Measurements from ENCODE around the gene EPB41L4B. TPM values are rescaled to one million over a fixed set of nuclear protein-coding genes. Genes with fewer than 3 reads are reported as not detected.
A peak's percentile ranks its signal among the peaks of the same experiment; 100 is the strongest.

Gene EPB41L4B
- total RNA-seq, 1 experiment from 2014 or later = 8.1 TPM

- Histone ChIP-seq H3K9me2 (ENCODE audit: insufficient read depth) (no peaks in the 10 kb centered on the region), H3K79me2 (ENCODE audit: insufficient read depth, low read length) (peaks cover 45% of the 10 kb centered on the region), H3K9ac (ENCODE audit: low read length) (0 out of 2 replicates have a peak overlapping the region, but pooled peaks have one; percentile 62), H3K9me3 (ENCODE audit: control insufficient read depth in 1 of 2, insufficient read depth in 1 of 2, low read depth in 1 of 2, low read length in 2 of 2) (no peaks in the 10 kb centered on the region), H3K27ac (ENCODE audit: low read depth, low read length) (no peak overlapping the region), H2AFZ (ENCODE audit: low read depth, low read length, poor library complexity, severe bottlenecking) (no peak overlapping the region), H3K27me3 (ENCODE audit: insufficient read depth, low read length) (no peaks in the 10 kb centered on the region), H4K20me1 (ENCODE audit: insufficient read depth) (no peaks in the 10 kb centered on the region), H3K36me3 (ENCODE audit: control insufficient read depth in 1 of 2, insufficient read depth in 2 of 2, low read length in 2 of 2) (no peaks in the 10 kb centered on the region), H3K4me3 (replicated peaks in 1 of 2; ENCODE audit: low read depth in 1 of 2, low read length in 2 of 2) (no peak overlapping the region), H3K4me1 (ENCODE audit: control insufficient read depth in 1 of 2, insufficient read depth in 2 of 2, low read length in 2 of 2) (peaks cover 35 to 72% of the 10 kb centered on the region in 2 experiments), H3K4me2 (ENCODE audit: low read length) (peak overlapping the region; percentile 96; the same call in 1 of the 2 replicates)
- ChIA-PET POLR2A (interaction anchor here (0.6 kb wide), 1 partner anchor 11 kb away, joined by 4 read pairs; no protein-coding TSS in a partner anchor), RAD21 (ENCODE audit: low non-redundant PET in 1 of 2, low total read pairs in 2 of 2, uncharacterized antibody in 2 of 2, unreplicated experiment in 2 of 2) (interaction anchor here in 1 of 2 experiments (0.6 kb wide), 1 partner anchor 12 kb away, joined by 6 read pairs; no protein-coding TSS in a partner anchor), CTCF (interaction anchor here (1.2 kb wide), 1 partner anchor 135 kb away, joined by 5 read pairs; no protein-coding TSS in a partner anchor)
- no peak for ATAC-seq
- intact Hi-C loops (cut with micrococcal nuclease) = loop anchor here (2.0 kb wide), 2 partner anchors 119 to 199 kb away; partner anchors contain the start of gene TMEM245
- TF ChIP-seq SRF (IDR thresholded peaks at IDR 0.05; ENCODE audit: low read depth) = no peak
- no peak for TF ChIP-seq ZNF274 (IDR thresholded peaks at IDR 0.05; ENCODE audit: low read depth, low read length)
- no peak for TF ChIP-seq EZH2 (IDR thresholded peaks at IDR 0.05)
- no peak for TF ChIP-seq CTCF (IDR thresholded peaks at IDR 0.05 in 2 of 3, conservative IDR thresholded peaks at IDR 0.05 in 1 of 3; ENCODE audit: borderline replicate concordance in 1 of 3, insufficient read depth in 1 of 3, low read depth in 2 of 3, low read length in 2 of 3)
- no peak for TF ChIP-seq ZBTB33 (IDR thresholded peaks at IDR 0.05; ENCODE audit: extremely low read depth, insufficient replicate concordance, low read length)
- no peak for TF ChIP-seq TCF7L2 (IDR thresholded peaks at IDR 0.05; ENCODE audit: borderline replicate concordance, extremely low read depth, insufficient read depth, insufficient read length)
- TF ChIP-seq SP1 (IDR thresholded peaks at IDR 0.05; ENCODE audit: low read depth) = no peak
- TF ChIP-seq ELF1 (IDR thresholded peaks at IDR 0.05; ENCODE audit: borderline replicate concordance, low read depth) = no peak
- no peak for TF ChIP-seq CBX3 (IDR thresholded peaks at IDR 0.05; ENCODE audit: low read depth)
- TF ChIP-seq CEBPB (IDR thresholded peaks at IDR 0.05; ENCODE audit: low read depth) = no peak
- TF ChIP-seq JUND (IDR thresholded peaks at IDR 0.05) = no peak
- TF ChIP-seq SIN3A (IDR thresholded peaks at IDR 0.05; ENCODE audit: low read depth) = no peak
- no peak for TF ChIP-seq ZFX (IDR thresholded peaks at IDR 0.05)
- no peak for TF ChIP-seq POLR2A (IDR thresholded peaks at IDR 0.05; ENCODE audit: borderline replicate concordance, extremely low read depth, insufficient read depth, insufficient read length)
- TF ChIP-seq FOSL1 (IDR thresholded peaks at IDR 0.05; ENCODE audit: low read depth) = no peak
- no peak for TF ChIP-seq EZH2phosphoT487 (IDR thresholded peaks at IDR 0.05; ENCODE audit: borderline replicate concordance)
- no peak for TF ChIP-seq ATF3 (IDR thresholded peaks at IDR 0.05)
- TF ChIP-seq RAD21 (IDR thresholded peaks at IDR 0.05; ENCODE audit: low read depth) = no peak
- no TSS peak for BruUV-seq (replicated peaks)
- no peak for DNase-seq (ENCODE audit: low read depth, low spot score)
Observed at GRCh38 chr9:109317979-109318741, 2.7 kb downstream of the EPB41L4B start.
